Duodenal mucosa (tissue), 2 donors: ENCODE results near the gene SLC7A10.

Source experiments
- H3K27ac ChIP-seq: one replicate; pipeline ENCODE4 v1.7.0; 2013; ENCODE audit warnings: low read depth, low read length
- H3K27me3 ChIP-seq, 2 donors: one replicate each; pipeline ENCODE4 v1.7.0; 2013; ENCODE audit warnings: low read length in 2 of 2, control low read depth in 1 of 2; ENCODE audit not compliant: insufficient read depth in 2 of 2, control insufficient read depth in 1 of 2
- H3K36me3 ChIP-seq, 2 donors: one replicate each; pipeline ENCODE4 v1.7.0; 2013; ENCODE audit warnings: low read length in 2 of 2, control low read depth in 1 of 2; ENCODE audit not compliant: insufficient read depth in 2 of 2, control insufficient read depth in 1 of 2
- H3K4me1 ChIP-seq, 2 donors: one replicate each; pipeline ENCODE4 v1.7.0; 2013; ENCODE audit warnings: low read length in 2 of 2, control low read depth in 1 of 2; ENCODE audit not compliant: insufficient read depth in 2 of 2, control insufficient read depth in 1 of 2
- H3K4me3 ChIP-seq, 2 donors: one replicate each; pipeline ENCODE4 v1.7.0; 2013; ENCODE audit warnings: low read length in 2 of 2, low read depth in 1 of 2
- H3K9ac ChIP-seq, 2 donors: one replicate each; pipeline ENCODE4 v1.7.0; 2013; ENCODE audit warnings: low read length in 2 of 2, low read depth in 1 of 2
- H3K9me3 ChIP-seq, 2 donors: one replicate each; pipeline ENCODE4 v1.7.0; 2013; ENCODE audit warnings: low read length in 2 of 2, control low read depth in 1 of 2; ENCODE audit not compliant: control insufficient read depth in 1 of 2

The SLC7A10 gene

DNA sequence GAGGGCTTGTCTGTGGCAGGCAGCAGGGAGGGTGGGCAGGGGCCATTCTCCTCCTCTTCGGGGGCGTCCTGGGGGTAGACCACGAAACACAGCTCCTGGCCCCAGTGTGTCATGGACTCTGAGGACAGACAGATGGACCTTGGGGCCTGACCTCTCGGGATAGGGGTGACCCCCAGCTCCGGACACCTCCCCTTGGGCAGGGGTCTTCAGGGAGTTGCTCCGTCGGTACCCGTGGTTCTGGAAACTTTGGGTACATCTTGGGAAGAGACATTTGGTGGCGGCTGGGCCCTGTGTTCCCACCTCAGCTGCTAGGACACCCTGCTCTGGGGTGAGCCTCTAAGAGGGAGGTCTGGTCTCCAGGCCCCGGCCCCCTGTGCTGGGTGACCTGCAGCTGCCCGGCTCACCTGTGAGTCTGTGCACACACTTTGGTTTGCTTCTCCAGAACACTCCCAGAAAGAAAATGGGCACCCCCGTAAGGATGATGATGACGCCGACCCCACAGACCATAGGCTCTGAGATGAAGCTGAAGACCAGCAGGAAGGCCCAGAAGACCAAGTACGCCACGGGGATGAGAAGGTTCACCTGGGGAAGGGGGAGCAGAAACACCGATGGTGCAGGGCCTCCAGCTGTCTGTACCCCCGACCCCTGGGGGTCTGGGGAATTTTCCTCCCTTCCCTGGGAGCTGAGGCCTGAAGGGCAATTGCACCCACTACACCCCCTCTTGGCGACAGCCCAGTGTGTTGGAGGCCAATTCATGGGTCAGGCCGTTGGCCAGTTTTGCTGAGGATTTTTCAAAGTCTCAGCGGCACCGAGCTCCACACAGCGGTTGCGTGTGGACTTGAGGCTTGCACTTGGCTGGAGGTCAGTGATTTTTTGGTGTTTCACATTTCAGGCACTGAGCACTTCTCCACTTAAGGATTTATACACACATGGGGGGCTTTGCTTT lies 16.5 kb downstream of the SLC7A10 start:
- Histone ChIP-seq H3K36me3 (peaks cover 0 to 3% of the 10 kb centered on the region in 2 donors), H3K27ac (no peak overlapping the region), H3K9me3 (no peaks in the 10 kb centered on the region), H3K9ac (no peak overlapping the region), H3K27me3 (no peaks in the 10 kb centered on the region), H3K4me3 (no peak overlapping the region), H3K4me1 (no peaks in the 10 kb centered on the region)

DNA sequence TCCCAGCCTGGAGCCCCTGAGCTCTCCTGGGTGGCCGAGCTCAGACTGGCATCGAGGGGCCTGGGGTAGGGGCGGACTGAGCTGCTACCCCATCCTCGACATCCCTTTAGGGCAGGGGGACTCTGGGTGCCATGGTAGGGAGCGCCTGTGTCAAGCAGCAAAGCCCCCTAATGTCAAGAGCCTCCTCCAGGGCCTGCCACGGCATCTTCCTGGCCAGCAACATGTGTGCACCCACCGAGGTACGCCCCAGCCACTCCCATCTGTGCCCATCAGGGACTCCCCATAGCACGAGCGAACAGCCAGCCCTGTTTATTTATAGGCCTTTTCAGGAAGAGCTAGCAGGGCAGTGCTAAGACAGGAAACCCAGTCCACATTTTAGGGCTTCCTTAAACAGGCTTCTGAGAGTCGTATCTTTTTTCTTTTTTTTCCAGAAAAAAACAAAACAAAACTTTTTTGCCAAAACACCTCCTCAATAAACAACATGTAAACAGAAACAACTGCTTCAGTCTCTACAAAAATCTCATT lies 17.2 kb downstream of the SLC7A10 start:
- peaks cover 0 to 4% of the 10 kb centered on the region in 2 donors for H3K36me3 ChIP-seq
- no peak overlapping the region for H3K9ac ChIP-seq
- no peaks in the 10 kb centered on the region for H3K9me3 ChIP-seq
- H3K27me3 ChIP-seq = no peaks in the 10 kb centered on the region
- no peak overlapping the region for H3K27ac ChIP-seq
- H3K4me1 ChIP-seq = no peaks in the 10 kb centered on the region
- H3K4me3 ChIP-seq = no peak overlapping the region

DNA sequence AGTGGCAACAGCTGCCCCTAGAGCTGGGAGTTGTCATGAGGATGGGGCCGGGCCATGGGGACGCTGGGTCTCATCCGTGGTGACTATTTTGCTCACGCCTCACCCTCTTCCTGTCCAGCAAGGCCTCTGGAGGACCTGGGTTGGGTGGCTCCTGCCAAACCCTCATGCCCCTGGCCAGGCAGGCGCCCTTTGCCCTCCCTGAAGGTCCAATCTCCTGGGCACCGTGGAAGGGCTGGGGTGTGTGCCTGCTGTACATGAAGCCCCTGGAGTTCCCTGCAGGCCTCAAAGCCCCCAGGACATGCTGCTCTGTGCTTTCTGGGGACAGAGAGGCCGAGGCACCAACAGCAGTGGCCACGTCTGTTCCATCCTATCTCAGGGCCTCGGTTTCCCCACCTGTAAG lies 17.7 kb downstream of the SLC7A10 start:
- H3K27me3 ChIP-seq = no peaks in the 10 kb centered on the region
- H3K27ac ChIP-seq = no peak overlapping the region
- no peaks in the 10 kb centered on the region for H3K9me3 ChIP-seq
- no peak overlapping the region for H3K4me3 ChIP-seq
- H3K9ac ChIP-seq = no peak overlapping the region
- peaks cover 0 to 9% of the 10 kb centered on the region in 2 donors for H3K36me3 ChIP-seq
- no peaks in the 10 kb centered on the region for H3K4me1 ChIP-seq

DNA sequence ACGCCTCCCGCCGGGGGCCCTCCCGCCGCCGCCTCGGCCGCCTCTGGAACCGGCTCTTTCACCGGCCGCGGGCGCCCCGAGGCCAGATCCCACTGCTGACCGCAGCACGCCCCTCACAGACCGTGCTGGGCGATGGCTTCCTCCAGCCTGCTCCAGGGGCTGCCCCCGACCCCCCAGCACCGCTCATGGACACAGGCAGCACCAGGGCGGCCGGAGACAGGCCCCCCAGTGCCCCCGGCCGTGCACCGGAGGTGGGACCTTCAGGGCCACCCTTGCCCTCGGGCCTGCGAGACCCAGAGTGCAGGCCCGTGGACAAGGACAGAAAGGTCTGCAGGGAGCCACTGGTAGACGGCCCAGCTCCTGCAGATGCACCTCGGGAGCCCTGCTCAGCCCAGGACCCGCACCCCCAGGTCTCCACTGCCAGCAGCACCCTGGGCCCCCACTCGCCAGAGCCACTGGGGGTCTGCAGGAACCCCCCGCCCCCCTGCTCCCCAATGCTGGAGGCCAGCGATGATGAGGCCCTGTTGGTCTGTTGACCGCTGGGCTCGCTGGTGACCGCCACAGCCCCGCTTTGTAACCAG lies 18.5 kb downstream of the SLC7A10 start:
- H3K9me3 ChIP-seq = no peaks in the 10 kb centered on the region
- H3K27me3 ChIP-seq = no peaks in the 10 kb centered on the region
- no peak overlapping the region for H3K4me3 ChIP-seq
- no peaks in the 10 kb centered on the region for H3K4me1 ChIP-seq
- H3K27ac ChIP-seq = no peak overlapping the region
- no peak overlapping the region for H3K9ac ChIP-seq
- peaks cover 0 to 12% of the 10 kb centered on the region in 2 donors for H3K36me3 ChIP-seq

DNA sequence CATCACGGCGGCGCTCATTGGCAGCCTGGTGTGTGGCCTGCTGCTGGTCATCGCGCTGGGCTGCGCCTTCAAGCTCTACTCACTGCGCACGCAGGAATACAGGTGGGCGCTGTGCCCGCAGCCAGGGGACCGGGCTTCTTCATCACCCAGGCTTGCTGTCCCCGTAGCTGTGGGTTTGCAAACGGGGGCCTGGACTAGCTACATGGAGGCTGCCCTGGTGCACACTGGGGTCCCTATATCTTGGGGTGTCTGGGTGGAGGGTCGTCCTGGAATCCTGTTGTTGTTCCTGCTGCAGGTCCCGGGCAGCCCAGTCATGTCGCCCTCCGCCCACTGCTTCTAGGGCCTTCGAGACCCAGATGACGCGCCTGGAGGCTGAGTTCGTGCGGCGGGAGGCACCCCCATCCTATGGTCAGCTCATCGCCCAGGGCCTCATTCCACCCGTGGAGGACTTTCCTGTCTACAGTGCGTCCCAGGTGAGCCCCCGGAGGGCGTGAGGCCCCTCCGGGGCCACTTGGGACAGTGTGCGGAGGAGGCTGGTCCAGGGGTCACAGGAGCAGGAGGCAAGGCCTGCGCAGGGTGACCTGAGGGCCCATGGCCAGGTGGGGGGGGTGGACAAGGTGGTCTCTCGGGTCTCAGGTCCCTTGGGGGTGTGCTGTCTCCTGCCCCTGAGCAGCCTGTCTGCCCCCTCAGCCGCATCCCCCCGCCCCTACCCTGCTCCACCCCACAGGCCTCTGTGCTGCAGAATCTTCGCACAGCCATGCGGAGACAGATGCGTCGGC lies 19.2 kb downstream of the SLC7A10 start:
- H3K9me3 ChIP-seq = no peaks in the 10 kb centered on the region
- no peak overlapping the region for H3K9ac ChIP-seq
- H3K4me3 ChIP-seq = no peak overlapping the region
- H3K4me1 ChIP-seq = no peaks in the 10 kb centered on the region
- H3K27ac ChIP-seq = no peak overlapping the region
- H3K36me3 ChIP-seq = peaks cover 0 to 12% of the 10 kb centered on the region in 2 donors
- no peaks in the 10 kb centered on the region for H3K27me3 ChIP-seq

DNA sequence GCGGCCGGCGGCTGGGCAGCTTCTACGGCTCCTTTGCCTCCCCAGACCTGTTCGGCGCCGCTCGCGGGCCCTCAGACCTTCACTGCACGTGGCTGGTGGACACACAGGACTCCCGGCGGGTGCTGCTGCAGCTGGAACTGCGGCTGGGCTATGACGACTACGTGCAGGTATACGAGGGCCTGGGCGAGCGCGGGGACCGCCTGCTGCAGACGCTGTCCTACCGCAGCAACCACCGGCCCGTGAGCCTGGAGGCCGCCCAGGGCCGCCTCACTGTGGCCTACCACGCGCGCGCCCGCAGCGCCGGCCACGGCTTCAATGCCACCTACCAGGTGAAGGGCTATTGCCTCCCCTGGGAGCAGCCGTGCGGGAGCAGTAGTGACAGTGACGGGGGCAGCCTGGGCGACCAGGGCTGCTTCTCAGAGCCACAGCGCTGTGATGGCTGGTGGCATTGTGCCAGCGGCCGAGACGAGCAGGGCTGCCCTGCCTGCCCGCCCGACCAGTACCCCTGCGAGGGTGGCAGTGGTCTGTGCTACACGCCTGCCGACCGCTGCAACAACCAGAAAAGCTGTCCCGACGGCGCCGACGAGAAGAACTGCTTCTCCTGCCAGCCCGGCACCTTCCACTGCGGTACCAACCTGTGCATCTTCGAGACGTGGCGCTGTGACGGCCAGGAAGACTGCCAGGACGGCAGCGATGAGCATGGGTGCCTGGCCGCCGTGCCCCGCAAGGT lies 20.0 kb downstream of the SLC7A10 start:
- no peak overlapping the region for H3K4me3 ChIP-seq
- H3K9me3 ChIP-seq = no peaks in the 10 kb centered on the region
- H3K27me3 ChIP-seq = no peaks in the 10 kb centered on the region
- H3K27ac ChIP-seq = no peak overlapping the region
- H3K4me1 ChIP-seq = no peaks in the 10 kb centered on the region
- H3K36me3 ChIP-seq = peaks cover 0 to 12% of the 10 kb centered on the region in 2 donors
- no peak overlapping the region for H3K9ac ChIP-seq

DNA sequence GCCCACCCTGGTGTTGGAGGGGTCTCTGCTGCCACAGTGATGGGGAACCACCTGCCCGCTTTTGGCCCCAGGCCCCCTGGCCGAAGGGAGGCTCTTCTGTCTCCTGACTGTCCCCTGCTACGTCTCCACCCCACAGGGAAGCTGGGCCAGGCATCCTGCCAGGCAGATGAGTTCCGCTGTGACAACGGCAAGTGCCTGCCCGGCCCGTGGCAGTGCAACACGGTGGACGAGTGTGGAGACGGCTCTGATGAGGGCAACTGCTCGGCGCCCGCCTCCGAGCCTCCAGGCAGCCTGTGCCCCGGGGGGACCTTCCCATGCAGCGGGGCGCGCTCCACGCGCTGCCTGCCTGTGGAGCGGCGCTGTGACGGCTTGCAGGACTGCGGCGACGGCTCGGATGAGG lies 20.5 kb downstream of the SLC7A10 start:
- Histone ChIP-seq H3K4me3 (no peak overlapping the region), H3K36me3 (peaks cover 0 to 12% of the 10 kb centered on the region in 2 donors), H3K9ac (no peak overlapping the region), H3K4me1 (no peaks in the 10 kb centered on the region), H3K27ac (no peak overlapping the region), H3K9me3 (no peaks in the 10 kb centered on the region), H3K27me3 (no peaks in the 10 kb centered on the region)

DNA sequence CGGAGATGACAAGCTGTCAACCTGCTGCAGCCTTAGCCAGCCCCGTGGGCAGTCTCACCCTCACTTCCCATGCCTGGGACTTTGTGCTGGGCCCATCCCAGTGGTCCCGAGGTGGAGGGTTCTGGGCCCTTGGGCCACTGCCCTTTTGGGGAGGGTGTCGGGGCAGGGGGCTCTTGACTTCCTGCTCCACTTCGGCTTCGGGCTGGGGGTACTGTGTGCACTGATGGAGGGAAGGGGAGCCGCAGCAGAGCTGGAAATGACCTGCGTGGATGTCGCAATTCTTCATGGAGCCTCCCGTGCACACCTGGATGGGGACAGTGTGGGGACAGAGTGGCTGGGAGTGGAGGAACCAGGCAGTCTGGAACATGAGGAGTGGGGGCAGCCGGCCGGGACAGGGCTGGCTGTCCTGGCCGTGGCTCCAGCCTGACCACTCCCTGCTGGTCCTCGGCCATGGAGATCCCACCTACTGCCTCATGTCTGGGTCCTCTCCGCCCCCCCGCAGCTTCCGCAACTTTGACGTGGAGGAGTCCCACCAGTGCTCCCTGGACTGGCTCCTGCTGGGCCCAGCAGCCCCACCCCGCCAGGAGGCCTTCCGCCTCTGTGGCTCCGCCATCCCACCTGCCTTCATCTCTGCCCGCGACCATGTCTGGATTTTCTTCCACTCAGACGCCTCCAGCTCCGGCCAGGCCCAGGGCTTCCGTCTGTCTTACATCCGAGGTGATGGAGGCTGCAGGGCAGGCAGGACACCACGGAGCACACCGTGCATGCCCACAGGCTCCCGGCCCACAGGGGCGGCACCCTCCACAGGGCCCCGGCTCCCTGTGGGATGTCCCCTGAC lies 21.3 kb downstream of the SLC7A10 start:
- Histone ChIP-seq H3K4me1 (no peaks in the 10 kb centered on the region), H3K27ac (no peak overlapping the region), H3K9ac (no peak overlapping the region), H3K4me3 (no peak overlapping the region), H3K9me3 (no peaks in the 10 kb centered on the region), H3K27me3 (no peaks in the 10 kb centered on the region), H3K36me3 (peaks cover 0 to 12% of the 10 kb centered on the region in 2 donors)

DNA sequence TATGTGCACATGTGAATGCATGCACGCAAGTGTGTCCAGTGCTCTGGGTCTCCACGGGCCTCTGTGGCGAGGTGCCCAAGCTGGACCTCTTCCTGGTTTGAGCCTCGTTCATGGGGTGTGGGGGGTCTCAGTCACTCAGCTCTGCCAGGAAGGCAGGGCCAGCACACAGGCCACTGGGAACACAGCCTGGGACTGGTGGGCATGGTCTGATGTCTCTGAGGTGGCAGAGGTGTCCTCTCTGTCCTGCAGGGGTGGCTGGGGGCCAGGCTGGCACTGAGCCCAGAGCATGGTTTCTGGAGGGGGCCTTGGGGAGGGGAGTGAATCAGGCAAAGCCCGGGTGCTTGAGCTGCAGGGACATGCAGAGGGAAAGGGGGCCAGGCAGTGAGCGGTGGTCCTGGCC lies 22.1 kb downstream of the SLC7A10 start:
- H3K36me3 ChIP-seq = peaks cover 0 to 12% of the 10 kb centered on the region in 2 donors
- no peaks in the 10 kb centered on the region for H3K27me3 ChIP-seq

More for the DNA sequence above, 22.1 kb downstream of the SLC7A10 start:
- Histone ChIP-seq H3K4me3 (no peak overlapping the region), H3K9me3 (no peaks in the 10 kb centered on the region), H3K27ac (no peak overlapping the region), H3K4me1 (no peaks in the 10 kb centered on the region), H3K9ac (no peak overlapping the region)
